PFSK-1 (cell line): ENCODE results near the gene SH3PXD2A.

Experiments used
- FOXP2 ChIP-seq: optimal IDR thresholded peaks from 2 replicates; pipeline ENCODE3; 2011; ENCODE audit warnings: borderline replicate concordance, control low read depth, inconsistent platforms; ENCODE audit not compliant: insufficient read depth; ENCODE audit errors: extremely low read length, extremely low read depth
- POLR2AphosphoS5 ChIP-seq: IDR thresholded peaks from 2 replicates; pipeline ENCODE4 v1.6.1; 2012; ENCODE audit warnings: low read depth, mild to moderate bottlenecking, control low read depth, low read length, moderate library complexity
- REST ChIP-seq, 2 experiments: IDR thresholded peaks; 2 replicates each; pipeline versions ENCODE4 v1.6.1 to v1.8.0; 2011 to 2012; ENCODE audit warnings: low read depth in 2 of 2, low read length in 2 of 2, control low read depth in 1 of 2, inconsistent platforms in 1 of 2, mild to moderate bottlenecking in 1 of 2, moderate library complexity in 1 of 2; ENCODE audit not compliant: insufficient read depth in 1 of 2
- SIN3A ChIP-seq: IDR thresholded peaks from 2 replicates; pipeline ENCODE4 v1.6.1; 2012; ENCODE audit warnings: mild to moderate bottlenecking, low read length, moderate library complexity, borderline replicate concordance; ENCODE audit not compliant: insufficient read depth
- TAF1 ChIP-seq: IDR thresholded peaks from 2 replicates; pipeline ENCODE4 v1.6.1; 2012; ENCODE audit warnings: low read length, control low read depth, borderline replicate concordance; ENCODE audit not compliant: insufficient read depth

SH3PXD2A gene

GRCh38 chr10:103654925-103655324, 200.5 kb downstream of the SH3PXD2A start:
- TF ChIP-seq SIN3A = no peak
- no peak for TF ChIP-seq REST (IDR thresholded peaks at IDR 0.05; ENCODE audit: insufficient read depth in 1 of 2, low read depth in 2 of 2, low read length in 2 of 2)
- no peak for TF ChIP-seq TAF1
- no peak for TF ChIP-seq POLR2AphosphoS5
- TF ChIP-seq FOXP2 = no peak

- TF ChIP-seq FOXP2 = no peak
- no peak for TF ChIP-seq POLR2AphosphoS5
- no peak for TF ChIP-seq REST (IDR thresholded peaks at IDR 0.05; ENCODE audit: insufficient read depth in 1 of 2, low read depth in 2 of 2, low read length in 2 of 2)
- TF ChIP-seq TAF1 = no peak
- TF ChIP-seq SIN3A = no peak
These were observed 201.8 kb downstream of the SH3PXD2A start for GRCh38 chr10:103653581-103654037.

GRCh38 chr10:103652599-103653281, 202.6 kb downstream of the SH3PXD2A start:
- TF ChIP-seq TAF1 = no peak

GRCh38 chr10:103651783-103652476, 203.4 kb downstream of the SH3PXD2A start:
- TF ChIP-seq SIN3A = no peak
- no peak for TF ChIP-seq POLR2AphosphoS5
- TF ChIP-seq TAF1 = no peak
- TF ChIP-seq FOXP2 = no peak
- no peak for TF ChIP-seq REST (IDR thresholded peaks at IDR 0.05; ENCODE audit: insufficient read depth in 1 of 2, low read depth in 2 of 2, low read length in 2 of 2)

- no peak for TF ChIP-seq SIN3A
- TF ChIP-seq FOXP2 = no peak
- no peak for TF ChIP-seq POLR2AphosphoS5
- TF ChIP-seq TAF1 = no peak
- no peak for TF ChIP-seq REST (IDR thresholded peaks at IDR 0.05; ENCODE audit: insufficient read depth in 1 of 2, low read depth in 2 of 2, low read length in 2 of 2)
These were observed 204.0 kb downstream of the SH3PXD2A start for GRCh38 chr10:103651333-103651732.
